HepG2 (cell line): ENCODE measurements around the gene SLC41A3. TPM values are rescaled to one million over a fixed set of nuclear protein-coding genes. Genes with fewer than 3 reads are reported as not detected.

Experiments used
- ATAC-seq: fragments of 200-7000 bp; cut with Tn5 transposase; 3 replicates; pipeline ENCODE4 v1.9.1; 2020; ENCODE audit warnings: mild to moderate bottlenecking, moderate library complexity
- BruUV-seq: library from RNA; stranded (reverse); fragments of 400-500 nt; replicated peaks from 2 replicates; lab custom pipeline; 2021; lab: Mats Ljungman, UMichigan
- CTCF ChIA-PET: fragments of 300-600 bp; formaldehyde crosslinking; extraction: SDS; loops from one replicate; lab custom pipeline; 2021; ENCODE audit warnings: low total read pairs, inconsistent platforms, low intra/inter-chr PET ratio; lab: Yijun Ruan, JAX
- POLR2A ChIA-PET: fragments of 350-600 bp; sonication (Branson Sonifier 250); formaldehyde crosslinking; loops from one replicate; lab custom pipeline; 2020; ENCODE audit warnings: antibody characterized with exemption, inconsistent platforms; lab: Yijun Ruan, JAX
- DNase-seq: peaks from one replicate; pipeline ENCODE4 v3.0.0-alpha.2; 2015; ENCODE audit warnings: low spot score
- FAIRE-seq: peaks from 3 replicates; lab custom pipeline; 2011; peaks lifted over from hg19 to GRCh38; lab: Jason Lieb, UNC
- H2AFZ ChIP-seq: one replicate; pipeline ENCODE4 v1.6.1; 2011; ENCODE audit warnings: low read length, inconsistent platforms
- H3K27ac ChIP-seq: fragments of 300-600 bp; 3 replicates; pipeline ENCODE4 v1.8.0; 2011; ENCODE audit warnings: mixed run types, mild to moderate bottlenecking, mixed read lengths, low read length, inconsistent platforms; ENCODE audit not compliant: insufficient read depth; ENCODE audit errors: extremely low read length
- H3K27me3 ChIP-seq, 2 experiments: fragments of 200-600 bp in 1 of 2; 2 replicates in 1 of 2; 3 replicates in 1 of 2; pipeline versions ENCODE4 v1.6.0 to v1.8.0; 2011; ENCODE audit warnings: low read length in 2 of 2, mild to moderate bottlenecking in 2 of 2, moderate library complexity in 2 of 2, inconsistent platforms in 1 of 2; ENCODE audit not compliant: insufficient read depth in 2 of 2, control insufficient read depth in 1 of 2
- H3K36me3 ChIP-seq, 2 experiments: fragments of 200-600 bp in 1 of 2; replicated peaks in 1 of 2; 2 replicates in 1 of 2; 3 replicates in 1 of 2; pipeline versions ENCODE4 v1.5.1 to v1.8.0; 2011; ENCODE audit warnings: low read length in 2 of 2, inconsistent platforms in 1 of 2; ENCODE audit not compliant: insufficient read depth in 2 of 2, control insufficient read depth in 1 of 2
- H3K4me1 ChIP-seq: 2 replicates; pipeline ENCODE4 v1.5.1; 2012; ENCODE audit warnings: low read length, inconsistent platforms; ENCODE audit not compliant: insufficient read depth
- H3K4me2 ChIP-seq: 2 replicates; pipeline ENCODE4 v1.6.0; 2011; ENCODE audit warnings: low read depth, low read length, inconsistent platforms
- H3K4me3 ChIP-seq, 3 experiments: fragments of 200-600 bp in 1 of 3; sonication (generic), shearing (Covaris generic) in 1 of 3; replicated peaks in 1 of 3; 2 replicates each; pipeline ENCODE4 v1.5.1; 2011 to 2016; ENCODE audit warnings: low read length in 3 of 3, inconsistent platforms in 2 of 3, low read depth in 2 of 3, mild to moderate bottlenecking in 2 of 3, control low read depth in 1 of 3, mixed read lengths in 1 of 3; ENCODE audit not compliant: insufficient read depth in 1 of 3
- H3K79me2 ChIP-seq: one replicate; pipeline ENCODE4 v1.6.1; 2011; ENCODE audit warnings: low read length, inconsistent platforms; ENCODE audit not compliant: insufficient read depth
- H3K9ac ChIP-seq: 2 replicates; pipeline ENCODE4 v1.6.0; 2011; ENCODE audit warnings: mild to moderate bottlenecking, low read depth, low read length, inconsistent platforms; ENCODE audit not compliant: insufficient read depth
- H3K9me3 ChIP-seq: 2 replicates; pipeline ENCODE4 v1.5.1; 2012; ENCODE audit warnings: mild to moderate bottlenecking, low read length
- H4K20me1 ChIP-seq: 2 replicates; pipeline ENCODE4 v1.6.0; 2011; ENCODE audit warnings: inconsistent platforms, mild to moderate bottlenecking, low read length, moderate library complexity; ENCODE audit not compliant: insufficient read depth
- ARID3A ChIP-seq: IDR thresholded peaks from 2 replicates; pipeline ENCODE4 v1.6.1; 2012; ENCODE audit warnings: low read depth, low read length, improper control_type of control experiment
- CTCF ChIP-seq: sonication (generic); formaldehyde crosslinking; IDR thresholded peaks from 2 replicates; pipeline ENCODE4 v1.5.0; 2020; ENCODE audit warnings: mild to moderate bottlenecking, missing genetic modification reagents, moderate library complexity
- DMTF1 ChIP-seq: sonication (generic); formaldehyde crosslinking; IDR thresholded peaks from 2 replicates; pipeline ENCODE4 v1.4.0; 2020; ENCODE audit warnings: mild to moderate bottlenecking, missing genetic modification reagents
- MED13 ChIP-seq: sonication (generic); formaldehyde crosslinking; IDR thresholded peaks from 2 replicates; pipeline ENCODE4 v1.5.0; 2020; ENCODE audit warnings: missing genetic modification reagents
- MIER3 ChIP-seq: IDR thresholded peaks from 2 replicates; pipeline ENCODE4 v1.6.1; 2016; ENCODE audit warnings: missing compliant biosample characterization, borderline replicate concordance
- NR2F1 ChIP-seq, 2 experiments: fragments of 450-650 bp in 1 of 2; formaldehyde crosslinking in 1 of 2; IDR thresholded peaks; 2 replicates each; pipeline versions ENCODE4 v1.5.0 to v1.6.1; 2016 to 2020; ENCODE audit warnings: mild to moderate bottlenecking in 1 of 2, missing compliant biosample characterization in 1 of 2, missing genetic modification reagents in 1 of 2, moderate library complexity in 1 of 2
- PAWR ChIP-seq: sonication (generic); formaldehyde crosslinking; IDR thresholded peaks from 2 replicates; pipeline ENCODE4 v1.4.0; 2020; ENCODE audit warnings: missing genetic modification reagents, mild to moderate bottlenecking, borderline replicate concordance
- STAG1 ChIP-seq: sonication (generic); formaldehyde crosslinking; IDR thresholded peaks from 2 replicates; pipeline ENCODE4 v1.4.0; 2020; ENCODE audit warnings: missing genetic modification reagents
- ZNF432 ChIP-seq: sonication (generic); formaldehyde crosslinking; IDR thresholded peaks from 2 replicates; pipeline ENCODE4 v1.5.0; 2020; ENCODE audit warnings: missing genetic modification reagents, mild to moderate bottlenecking, borderline replicate concordance
- ZNF607 ChIP-seq: sonication (generic); formaldehyde crosslinking; IDR thresholded peaks from 2 replicates; pipeline ENCODE4 v1.5.1; 2020; ENCODE audit warnings: missing genetic modification reagents, mild to moderate bottlenecking, borderline replicate concordance
- ZNF629 ChIP-seq: sonication (generic); formaldehyde crosslinking; conservative IDR thresholded peaks from 2 replicates; pipeline ENCODE4 v1.5.0; 2020; ENCODE audit warnings: missing genetic modification reagents
- ZNF841 ChIP-seq: sonication (generic); formaldehyde crosslinking; IDR thresholded peaks from 2 replicates; pipeline ENCODE4 v1.8.1; 2023; ENCODE audit warnings: missing genetic modification reagents, borderline replicate concordance
- WGBS: methylation state at CpG from one replicate; pipeline ENCODE4 v1.1.6; 2017; ENCODE audit warnings: low lambda C conversion rate; 5-methylcytosine and 5-hydroxymethylcytosine counted together
- in situ Hi-C: cut with HindIII; loops from 2 replicates; pipeline ENCODE4 v1.10.0; 2017; ENCODE audit warnings: low pct_unique_long_range_greater_than_20kb; ENCODE audit not compliant: extremely low pct_ligation_motif_present
- intact Hi-C: fragments of 100-400 bp; cut with micrococcal nuclease; formaldehyde crosslinking; loops from one replicate; pipeline ENCODE4 v1.10.0; 2022; ENCODE audit not compliant: unreplicated experiment
- polyA plus RNA-seq, 8 experiments: library from polyadenylated mRNA; depleted of rRNA in 3 of 8; stranded (reverse) in 7 of 8; unstranded in 1 of 8; fragments of >200 nt; fragmentation: Illumina TruSeq in 4 of 8; extraction: Trizol in 4 of 8; gene quantifications; 2 replicates each; pipeline versions ENCODE4 v1.2.1 to v1.2.3, GENCODE V29; 2011 to 2016; ENCODE audit warnings: low read depth in 4 of 8, missing spikeins in 1 of 8, mixed read lengths in 1 of 8; ENCODE audit not compliant: insufficient read depth in 1 of 8
- total RNA-seq, 5 experiments: library from RNA; depleted of rRNA; stranded (reverse); fragments of >200 nt; fragmentation: Illumina TruSeq; extraction: Trizol; gene quantifications; 2 replicates each; pipeline ENCODE4 v1.2.3, GENCODE V29; 2016; ENCODE audit warnings: low read depth in 1 of 5

SLC41A3 gene
- total and polyA plus RNA-seq, 2 of the 13 experiments (the other 11 are each of a cell fraction or from before 2014, with no cell fraction given), result 26.0 to 71.1 TPM

GRCh38 chr3:126113733-126114442, 30.0 kb upstream of the SLC41A3 start:
- TF ChIP-seq ZNF432 (no peak), STAG1 (peak; percentile 33), CTCF (CRISPR knock-in tag) (peak; percentile 27)
- in situ Hi-C loops (no loop called here), intact Hi-C loops (loop anchor here (10.0 kb wide), 1 partner anchor 139 kb away; no protein-coding TSS in a partner anchor)
- Histone ChIP-seq H3K27ac (no peak overlapping the region), H3K9ac (no peak overlapping the region), H3K9me3 (no peaks in the 10 kb centered on the region), H3K4me1 (no peaks in the 10 kb centered on the region), H3K36me3 (peaks cover 7 to 14% of the 10 kb centered on the region in 2 experiments; a peak in 1 of 5 replicates), H3K4me2 (no peak overlapping the region), H3K27me3 (no peaks in the 10 kb centered on the region), H4K20me1 (no peaks in the 10 kb centered on the region), H2AFZ (no peak overlapping the region), H3K4me3 (no peak overlapping the region), H3K79me2 (no peaks in the 10 kb centered on the region)
- DNase-seq (no peak), FAIRE-seq (peak; percentile 64), ATAC-seq (peak; percentile 86)
- POLR2A ChIA-PET, result no interaction called here
- CTCF ChIA-PET, result no interaction called here
- WGBS, result 83% methylated on average over 5 of the region's 9 CpGs
- BruUV-seq, result no TSS peak

- Histone ChIP-seq H3K4me1 (no peaks in the 10 kb centered on the region), H3K36me3 (peaks cover 9 to 14% of the 10 kb centered on the region in 2 experiments; a peak in 2 of 5 replicates), H3K9me3 (no peaks in the 10 kb centered on the region), H3K79me2 (no peaks in the 10 kb centered on the region), H3K9ac (no peak overlapping the region), H2AFZ (no peak overlapping the region), H3K4me2 (no peak overlapping the region), H3K4me3 (no peak overlapping the region), H3K27ac (no peak overlapping the region), H3K27me3 (no peaks in the 10 kb centered on the region), H4K20me1 (no peaks in the 10 kb centered on the region)
- FAIRE-seq (no peak), ATAC-seq (no peak), DNase-seq (no peak)
- no TSS peak for BruUV-seq
- intact Hi-C loops (loop anchor here (10.0 kb wide), 1 partner anchor 138 kb away; no protein-coding TSS in a partner anchor), in situ Hi-C loops (no loop called here)
- WGBS, result 92% methylated on average over 4 of the region's 6 CpGs
- POLR2A ChIA-PET, result no interaction called here
- CTCF ChIA-PET, result no interaction called here
- no peak for TF ChIP-seq MED13 (CRISPR knock-in tag)
- no peak for TF ChIP-seq PAWR (CRISPR knock-in tag)
- TF ChIP-seq ARID3A, result no peak
- TF ChIP-seq NR2F1 (CRISPR knock-in tag; IDR thresholded peaks at IDR 0.05), result no peak
- TF ChIP-seq DMTF1, result no peak
- TF ChIP-seq ZNF607 (CRISPR knock-in tag), result no peak
- TF ChIP-seq ZNF629 (CRISPR knock-in tag), result no peak
- no peak for TF ChIP-seq ZNF841 (CRISPR knock-in tag)
- TF ChIP-seq MIER3 (CRISPR knock-in tag), result no peak
Measured at GRCh38 chr3:126113238-126113555, 29.3 kb upstream of the SLC41A3 start.
